GM12864 (cell line): Measurements from ENCODE around the gene DVL3.

Experiments
- DNase-seq: peaks from one replicate; pipeline ENCODE4 v3.0.0-alpha.2; 2011; ENCODE audit warnings: low read depth
- H3K4me3 ChIP-seq: 2 replicates; pipeline ENCODE4 v1.5.1; 2011; ENCODE audit warnings: mild to moderate bottlenecking, low read depth, low read length, control low read depth
- TF ChIP-seq, protein P1 (sequence below): IDR thresholded peaks from 2 replicates; pipeline ENCODE4 v1.5.1; 2011; ENCODE audit warnings: low read depth, mild to moderate bottlenecking, moderate library complexity, low read length, control low read depth, inconsistent platforms; ENCODE audit errors: missing control alignments

DVL3 gene

DNA sequence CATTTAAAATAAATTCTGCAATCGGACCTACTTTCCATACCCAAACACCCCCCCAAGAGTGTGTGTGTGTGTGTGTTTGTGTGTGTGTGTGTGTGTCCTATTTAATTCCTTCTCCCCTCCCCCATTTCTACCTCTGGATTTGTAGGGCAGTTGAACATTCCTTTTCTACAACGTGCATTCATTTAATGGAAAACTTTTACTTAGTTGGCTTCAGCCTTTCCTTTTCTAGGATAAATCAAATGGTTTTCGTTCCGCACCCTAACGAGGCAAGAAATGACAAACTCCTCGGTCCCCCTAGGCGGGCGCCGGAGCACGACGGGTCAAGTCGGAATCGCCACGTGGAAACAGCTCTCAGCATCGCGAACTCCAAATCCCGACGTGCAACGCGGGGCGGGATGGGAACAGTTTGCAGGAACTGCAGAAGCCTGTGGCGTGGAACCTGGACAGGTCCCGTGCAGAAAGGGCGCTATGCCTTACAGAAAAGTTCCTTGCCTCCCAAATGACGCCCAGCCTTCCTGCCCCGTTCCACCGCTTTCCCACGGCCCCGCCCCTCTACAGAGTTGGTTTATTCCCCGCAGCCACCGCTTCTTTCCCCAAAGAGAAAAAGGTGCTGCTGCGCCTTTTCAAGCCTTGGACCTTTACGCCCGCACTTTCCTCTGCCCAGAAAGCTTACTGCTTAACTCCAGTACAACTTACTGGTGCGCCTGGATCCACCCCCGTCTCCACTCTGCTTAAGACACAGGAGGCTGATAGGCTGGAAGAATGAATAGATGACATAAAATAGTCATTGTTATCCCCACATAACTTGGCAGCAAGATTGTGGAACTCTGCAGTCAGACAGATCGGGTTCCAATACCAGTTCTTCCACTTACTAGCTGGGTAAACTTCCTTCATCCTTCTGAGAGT is 21.1 kb upstream of the DVL3 start:
- TF ChIP-seq, protein P1, sequence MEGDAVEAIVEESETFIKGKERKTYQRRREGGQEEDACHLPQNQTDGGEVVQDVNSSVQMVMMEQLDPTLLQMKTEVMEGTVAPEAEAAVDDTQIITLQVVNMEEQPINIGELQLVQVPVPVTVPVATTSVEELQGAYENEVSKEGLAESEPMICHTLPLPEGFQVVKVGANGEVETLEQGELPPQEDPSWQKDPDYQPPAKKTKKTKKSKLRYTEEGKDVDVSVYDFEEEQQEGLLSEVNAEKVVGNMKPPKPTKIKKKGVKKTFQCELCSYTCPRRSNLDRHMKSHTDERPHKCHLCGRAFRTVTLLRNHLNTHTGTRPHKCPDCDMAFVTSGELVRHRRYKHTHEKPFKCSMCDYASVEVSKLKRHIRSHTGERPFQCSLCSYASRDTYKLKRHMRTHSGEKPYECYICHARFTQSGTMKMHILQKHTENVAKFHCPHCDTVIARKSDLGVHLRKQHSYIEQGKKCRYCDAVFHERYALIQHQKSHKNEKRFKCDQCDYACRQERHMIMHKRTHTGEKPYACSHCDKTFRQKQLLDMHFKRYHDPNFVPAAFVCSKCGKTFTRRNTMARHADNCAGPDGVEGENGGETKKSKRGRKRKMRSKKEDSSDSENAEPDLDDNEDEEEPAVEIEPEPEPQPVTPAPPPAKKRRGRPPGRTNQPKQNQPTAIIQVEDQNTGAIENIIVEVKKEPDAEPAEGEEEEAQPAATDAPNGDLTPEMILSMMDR = no peak
- DNase-seq = peak; percentile 41
- H3K4me3 ChIP-seq = peak overlapping the region; percentile 68

DNA sequence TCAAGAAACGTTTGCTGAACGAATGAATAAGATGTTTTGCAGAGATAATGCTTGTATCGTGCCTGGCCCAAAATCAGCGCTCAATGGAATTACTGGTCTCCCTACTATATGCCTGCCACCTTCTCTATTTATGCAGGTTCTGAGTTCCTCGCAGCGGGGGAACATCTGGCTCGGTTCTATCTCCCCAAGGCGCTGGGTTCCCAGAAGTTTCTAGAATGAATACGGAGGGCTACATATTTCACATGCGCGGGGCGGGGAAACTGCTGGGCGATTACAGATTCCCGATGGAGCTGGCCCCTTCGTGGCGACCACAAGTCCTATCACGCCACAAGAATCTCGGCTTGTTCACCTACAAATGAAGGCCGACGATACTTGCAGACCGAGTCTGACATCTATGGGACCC is 20.4 kb upstream of the DVL3 start:
- DNase-seq = no peak
- peak overlapping the region; percentile 68 for H3K4me3 ChIP-seq
- TF ChIP-seq, protein P1 = no peak

DNA sequence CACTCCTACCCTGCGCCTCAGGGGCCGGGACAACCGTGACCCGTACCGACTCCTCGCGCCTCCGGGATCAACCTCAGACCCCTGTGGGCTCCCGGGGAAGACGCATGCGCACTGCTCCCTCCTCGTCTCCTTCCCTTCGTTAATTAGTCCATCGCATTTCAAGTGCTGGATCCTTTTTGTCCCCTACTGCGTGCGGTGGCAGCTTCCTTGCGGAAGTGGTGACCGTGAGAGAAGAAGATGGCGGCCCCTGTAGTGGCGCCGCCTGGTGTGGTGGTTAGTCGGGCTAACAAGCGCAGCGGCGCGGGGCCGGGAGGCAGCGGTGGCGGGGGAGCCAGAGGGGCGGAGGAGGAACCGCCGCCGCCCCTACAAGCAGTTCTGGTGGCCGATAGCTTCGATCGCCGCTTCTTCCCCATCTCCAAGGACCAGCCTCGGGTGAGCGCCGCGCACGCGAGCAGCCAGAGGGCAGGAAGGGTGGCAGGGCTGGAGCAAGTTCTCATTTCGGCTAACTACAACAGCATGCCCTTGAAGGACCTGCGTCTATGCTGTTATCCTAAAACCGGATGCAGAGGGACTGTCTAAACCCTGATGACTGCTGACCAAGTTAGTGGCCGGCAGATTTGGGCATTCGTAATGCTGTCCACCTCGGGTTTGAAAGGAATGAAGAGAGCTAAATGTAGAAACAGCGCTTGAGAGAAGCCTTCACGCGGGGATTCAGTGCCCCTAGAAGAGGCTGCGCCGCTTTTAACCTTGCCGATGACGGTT is 19.8 kb upstream of the DVL3 start, which contains the start of gene EIF2B5:
TSS of gene EIF2B5 (plus strand) at position 210 of the 762 bp plus-strand sequence. CDS start at position 238, 28 bp downstream.
- DNase-seq = peak; percentile 88
- peak within 1 kb of the TSS; percentile 68 for H3K4me3 ChIP-seq
- TF ChIP-seq, protein P1 = peak; percentile 24

DNA sequence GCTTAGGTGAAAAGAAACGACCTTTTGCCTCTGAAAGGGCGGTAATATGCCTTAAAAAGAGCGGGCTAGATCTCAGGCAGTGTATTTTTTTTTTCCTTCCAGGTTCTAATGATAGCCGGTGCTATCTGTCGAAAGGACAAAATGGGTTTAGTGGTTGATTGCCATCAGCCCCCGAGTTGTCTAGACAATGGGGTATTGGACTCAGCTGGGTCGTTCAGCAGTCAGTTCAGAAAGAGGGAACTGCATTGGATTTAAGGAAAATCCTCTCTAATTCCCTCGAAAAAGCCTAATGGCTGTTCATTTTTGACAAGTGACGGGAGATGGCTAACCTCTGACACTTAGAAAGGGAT is 19.3 kb upstream of the DVL3 start:
- peak overlapping the region; percentile 68 for H3K4me3 ChIP-seq
- no peak for DNase-seq
- TF ChIP-seq, protein P1 = no peak

DNA sequence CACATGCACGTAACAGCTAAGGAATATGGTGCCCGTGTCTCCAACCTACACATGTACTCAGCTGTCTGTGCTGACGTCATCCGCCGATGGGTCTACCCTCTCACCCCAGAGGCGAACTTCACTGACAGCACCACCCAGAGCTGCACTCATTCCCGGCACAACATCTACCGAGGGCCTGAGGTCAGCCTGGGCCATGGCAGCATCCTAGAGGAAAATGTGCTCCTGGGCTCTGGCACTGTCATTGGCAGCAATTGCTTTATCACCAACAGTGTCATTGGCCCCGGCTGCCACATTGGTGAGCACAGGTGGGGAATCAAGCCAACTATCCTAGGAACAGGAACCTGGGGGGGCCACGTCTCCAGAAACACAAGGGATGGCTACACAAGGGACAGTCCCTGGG is 14.7 kb upstream of the DVL3 start:
- no peak for DNase-seq

DNA sequence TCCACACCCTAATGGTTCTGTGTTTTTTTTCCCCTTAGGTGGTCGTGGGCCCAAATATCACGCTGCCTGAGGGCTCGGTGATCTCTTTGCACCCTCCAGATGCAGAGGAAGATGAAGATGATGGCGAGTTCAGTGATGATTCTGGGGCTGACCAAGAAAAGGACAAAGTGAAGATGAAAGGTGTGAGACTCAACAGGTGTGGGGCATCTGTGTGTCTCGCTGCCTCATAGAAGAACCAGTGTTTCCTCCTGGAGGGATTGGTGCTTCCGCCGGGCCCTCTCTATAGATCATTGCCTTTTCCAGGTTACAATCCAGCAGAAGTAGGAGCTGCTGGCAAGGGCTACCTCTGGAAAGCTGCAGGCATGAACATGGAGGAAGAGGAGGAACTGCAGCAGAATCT is 13.0 kb upstream of the DVL3 start:
- H3K4me3 ChIP-seq = no peak overlapping the region
- TF ChIP-seq, protein P1 = no peak
- DNase-seq = no peak

More for the DNA sequence above, 14.7 kb upstream of the DVL3 start:
- H3K4me3 ChIP-seq = no peak overlapping the region
- TF ChIP-seq, protein P1 = no peak
